Coronary artery (tissue), 2 donors: ENCODE results near the gene MORN1.
A peak's percentile ranks its signal among the peaks of the same experiment; 100 is the strongest.

ENCODE experiments used
- DNase-seq: peaks from one replicate; pipeline ENCODE4 v3.0.0-alpha.2; 2017; ENCODE audit warnings: low spot score
- H3K27ac ChIP-seq, 2 donors: fragments of 200-600 bp; sonication (generic); one replicate each; pipeline ENCODE4 v1.5.1; 2016 to 2019
- H3K4me3 ChIP-seq: fragments of 200-600 bp; sonication (generic); 2 replicates; pipeline ENCODE4 v1.5.1; 2016; ENCODE audit warnings: mild to moderate bottlenecking, moderate library complexity
- CTCF ChIP-seq: fragments of 200-600 bp; sonication (generic); IDR thresholded peaks from one replicate; pipeline ENCODE4 v1.5.1; 2019; ENCODE audit warnings: antibody characterized with exemption

Gene MORN1

GRCh38 chr1:2286923-2287322 lies 104.4 kb downstream of the MORN1 start:
- no peak for DNase-seq
- Histone ChIP-seq H3K27ac (no peak overlapping the region), H3K4me3 (no peak overlapping the region)
- TF ChIP-seq CTCF: no peak

GRCh38 chr1:2284932-2285331 lies 106.4 kb downstream of the MORN1 start:
- no peak overlapping the region for H3K27ac ChIP-seq
- TF ChIP-seq CTCF: no peak
- DNase-seq: no peak
- no peak overlapping the region for H3K4me3 ChIP-seq

GRCh38 chr1:2283991-2284895 lies 107.1 kb downstream of the MORN1 start:
- no peak overlapping the region for H3K4me3 ChIP-seq
- no peak for TF ChIP-seq CTCF
- H3K27ac ChIP-seq: peak overlapping the region in 1 of 2 donors; percentile 19
- no peak for DNase-seq

- TF ChIP-seq CTCF: no peak
- peak overlapping the region in 1 of 2 donors; percentile 19 for H3K27ac ChIP-seq
- DNase-seq: no peak
- H3K4me3 ChIP-seq: no peak overlapping the region
These were observed 107.9 kb downstream of the MORN1 start for GRCh38 chr1:2283371-2283990.

GRCh38 chr1:2282556-2283270 lies 108.6 kb downstream of the MORN1 start:
- TF ChIP-seq CTCF: no peak
- H3K4me3 ChIP-seq: no peak overlapping the region
- no peak for DNase-seq
- H3K27ac ChIP-seq: peak overlapping the region in 1 of 2 donors; percentile 28

GRCh38 chr1:2279817-2280216 lies 111.5 kb downstream of the MORN1 start:
- H3K4me3 ChIP-seq: no peak overlapping the region
- peak overlapping the region; percentile 2 to 59 for H3K27ac ChIP-seq

More at GRCh38 chr1:2279817-2280216, 111.5 kb downstream of the MORN1 start:
- no peak for DNase-seq
- no peak for TF ChIP-seq CTCF
